Parathyroid adenoma (tissue), 2 donors: ENCODE results near the gene CNGA3.

Source experiments
- H2AFZ ChIP-seq: fragments of 300-600 bp; sonication (generic); one replicate; pipeline ENCODE4 v1.7.0; 2017; ENCODE audit warnings: antibody characterized with exemption, mild to moderate bottlenecking
- H3K27ac ChIP-seq: fragments of 300-600 bp; sonication (generic); one replicate; pipeline ENCODE4 v1.7.0; 2017
- H3K27me3 ChIP-seq: fragments of 300-600 bp; sonication (generic); one replicate; pipeline ENCODE4 v1.7.0; 2017; ENCODE audit warnings: low read length; ENCODE audit not compliant: control insufficient read depth, insufficient read depth
- H3K36me3 ChIP-seq: fragments of 300-600 bp; sonication (generic); one replicate; pipeline ENCODE4 v1.7.0; 2017; ENCODE audit warnings: low read length; ENCODE audit not compliant: control insufficient read depth, insufficient read depth
- H3K4me1 ChIP-seq: fragments of 300-600 bp; sonication (generic); one replicate; pipeline ENCODE4 v1.7.0; 2017; ENCODE audit warnings: control low read depth
- H3K4me2 ChIP-seq: fragments of 300-600 bp; sonication (generic); one replicate; pipeline ENCODE4 v1.7.0; 2017; ENCODE audit warnings: low read length
- H3K4me3 ChIP-seq: fragments of 300-600 bp; sonication (generic); one replicate; pipeline ENCODE4 v1.7.0; 2017; ENCODE audit warnings: low read depth, low read length
- H3K79me2 ChIP-seq: fragments of 300-600 bp; sonication (generic); one replicate; pipeline ENCODE4 v1.7.0; 2017; ENCODE audit warnings: control low read depth
- H3K9ac ChIP-seq: fragments of 300-600 bp; sonication (generic); one replicate; pipeline ENCODE4 v1.7.0; 2017; ENCODE audit warnings: mild to moderate bottlenecking
- H3K9me3 ChIP-seq: fragments of 300-600 bp; sonication (generic); one replicate; pipeline ENCODE4 v1.7.0; 2017; ENCODE audit warnings: low read length; ENCODE audit not compliant: control insufficient read depth
- TF ChIP-seq, protein P1 (sequence below): fragments of 300-600 bp; sonication (generic); IDR thresholded peaks from one replicate; pipeline ENCODE4 v1.7.0; 2017; ENCODE audit warnings: antibody characterized with exemption, mild to moderate bottlenecking
- donor health status: primary hyperparathyroidism.

CNGA3 gene

DNA sequence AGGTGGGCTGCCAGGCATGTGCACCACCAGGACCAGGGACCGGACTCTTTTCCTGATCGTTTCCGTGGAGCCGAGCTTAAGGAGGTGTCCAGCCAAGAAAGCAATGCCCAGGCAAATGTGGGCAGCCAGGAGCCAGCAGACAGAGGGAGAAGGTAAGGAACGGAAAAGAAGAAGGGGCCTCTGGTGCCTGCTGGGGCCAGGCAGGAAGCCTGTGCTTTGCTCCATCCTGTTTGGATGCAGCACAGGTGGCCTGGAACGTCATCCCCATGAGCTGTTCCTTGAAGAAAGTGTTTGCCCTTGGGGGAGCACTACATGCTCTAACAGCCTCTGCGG, 33.9 kb downstream of the CNGA3 start:
- H3K4me3 ChIP-seq = no peak overlapping the region
- no peaks in the 10 kb centered on the region for H3K9me3 ChIP-seq
- no peak overlapping the region for H3K27ac ChIP-seq
- TF ChIP-seq, protein P1, sequence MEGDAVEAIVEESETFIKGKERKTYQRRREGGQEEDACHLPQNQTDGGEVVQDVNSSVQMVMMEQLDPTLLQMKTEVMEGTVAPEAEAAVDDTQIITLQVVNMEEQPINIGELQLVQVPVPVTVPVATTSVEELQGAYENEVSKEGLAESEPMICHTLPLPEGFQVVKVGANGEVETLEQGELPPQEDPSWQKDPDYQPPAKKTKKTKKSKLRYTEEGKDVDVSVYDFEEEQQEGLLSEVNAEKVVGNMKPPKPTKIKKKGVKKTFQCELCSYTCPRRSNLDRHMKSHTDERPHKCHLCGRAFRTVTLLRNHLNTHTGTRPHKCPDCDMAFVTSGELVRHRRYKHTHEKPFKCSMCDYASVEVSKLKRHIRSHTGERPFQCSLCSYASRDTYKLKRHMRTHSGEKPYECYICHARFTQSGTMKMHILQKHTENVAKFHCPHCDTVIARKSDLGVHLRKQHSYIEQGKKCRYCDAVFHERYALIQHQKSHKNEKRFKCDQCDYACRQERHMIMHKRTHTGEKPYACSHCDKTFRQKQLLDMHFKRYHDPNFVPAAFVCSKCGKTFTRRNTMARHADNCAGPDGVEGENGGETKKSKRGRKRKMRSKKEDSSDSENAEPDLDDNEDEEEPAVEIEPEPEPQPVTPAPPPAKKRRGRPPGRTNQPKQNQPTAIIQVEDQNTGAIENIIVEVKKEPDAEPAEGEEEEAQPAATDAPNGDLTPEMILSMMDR = no peak
- H3K36me3 ChIP-seq = no peaks in the 10 kb centered on the region
- H3K4me2 ChIP-seq = no peak overlapping the region
- no peaks in the 10 kb centered on the region for H3K27me3 ChIP-seq
- no peak overlapping the region for H2AFZ ChIP-seq
- H3K9ac ChIP-seq = no peak overlapping the region
- no peaks in the 10 kb centered on the region for H3K79me2 ChIP-seq
- no peaks in the 10 kb centered on the region for H3K4me1 ChIP-seq

DNA sequence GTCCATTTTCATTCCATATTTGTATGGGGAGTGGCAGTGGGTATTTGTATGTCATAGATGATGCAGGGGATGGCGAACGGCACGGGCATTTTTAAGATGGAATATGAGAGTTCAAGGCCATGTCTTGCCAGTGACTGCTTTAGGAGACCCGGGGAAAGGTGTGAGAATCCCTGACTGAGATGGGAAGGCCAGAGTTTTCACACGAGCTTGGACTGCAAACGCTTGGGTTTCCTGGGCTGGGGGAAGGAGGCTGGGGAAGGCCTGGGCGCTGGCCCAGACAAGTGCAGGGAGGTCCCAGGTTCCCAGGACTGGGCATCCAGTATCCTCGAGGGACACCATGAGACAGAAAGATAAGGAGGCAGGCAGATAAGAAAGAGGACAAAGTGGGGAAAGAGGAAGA, 35.2 kb downstream of the CNGA3 start:
- H3K36me3 ChIP-seq = no peaks in the 10 kb centered on the region
- no peaks in the 10 kb centered on the region for H3K27me3 ChIP-seq
- H3K9me3 ChIP-seq = no peaks in the 10 kb centered on the region
- no peaks in the 10 kb centered on the region for H3K4me1 ChIP-seq
- TF ChIP-seq, protein P1 = no peak
- H3K27ac ChIP-seq = no peak overlapping the region
- no peak overlapping the region for H2AFZ ChIP-seq
- H3K4me3 ChIP-seq = no peak overlapping the region
- no peak overlapping the region for H3K9ac ChIP-seq
- no peaks in the 10 kb centered on the region for H3K79me2 ChIP-seq
- no peak overlapping the region for H3K4me2 ChIP-seq

DNA sequence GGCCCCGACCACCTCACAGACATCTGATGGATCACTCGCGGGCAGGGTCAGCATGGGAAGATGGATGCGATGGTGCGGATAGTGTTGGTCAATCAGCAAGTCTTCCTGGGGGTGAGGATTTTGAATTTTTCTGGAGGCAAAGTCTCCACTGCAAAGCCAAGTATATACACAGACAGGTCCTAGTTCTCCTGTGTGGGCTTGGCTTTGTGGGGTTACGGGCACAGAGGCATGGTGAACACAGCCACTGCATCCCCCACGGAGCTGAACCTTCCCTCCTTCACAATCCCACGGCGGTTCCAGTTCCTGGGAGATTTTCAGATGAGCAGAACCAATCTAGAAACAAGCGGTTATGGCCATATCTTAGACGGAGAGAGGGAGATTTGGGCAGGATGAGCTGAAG, 35.8 kb downstream of the CNGA3 start:
- Histone ChIP-seq H3K9ac (no peak overlapping the region), H3K36me3 (no peaks in the 10 kb centered on the region), H3K4me3 (no peak overlapping the region), H3K4me1 (no peaks in the 10 kb centered on the region), H3K27me3 (no peaks in the 10 kb centered on the region), H3K4me2 (no peak overlapping the region), H3K79me2 (no peaks in the 10 kb centered on the region), H3K9me3 (no peaks in the 10 kb centered on the region), H3K27ac (no peak overlapping the region), H2AFZ (no peak overlapping the region)
- TF ChIP-seq, protein P1 = no peak

DNA sequence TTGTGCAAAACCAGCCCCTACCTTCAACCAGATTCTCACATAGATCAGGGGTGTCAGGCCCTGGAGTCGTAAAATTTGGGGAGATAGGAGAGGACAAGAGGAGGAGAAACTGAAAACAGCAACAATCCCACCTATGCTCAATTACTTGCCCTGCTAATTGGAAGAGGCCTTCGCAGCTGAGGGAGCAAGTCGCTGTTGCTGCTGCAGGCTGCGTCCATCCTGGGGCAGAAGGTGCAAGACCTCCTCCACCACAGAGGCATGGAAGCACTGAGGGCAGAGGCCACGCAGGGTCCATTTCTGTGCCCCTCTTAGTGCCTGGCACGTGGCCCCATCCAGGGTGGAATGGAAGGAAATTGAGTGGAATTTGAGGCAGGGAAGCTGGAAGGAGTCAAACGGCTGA, 36.5 kb downstream of the CNGA3 start:
- Histone ChIP-seq H3K27ac (no peak overlapping the region), H3K4me1 (no peaks in the 10 kb centered on the region), H3K4me3 (no peak overlapping the region), H3K9ac (no peak overlapping the region), H3K79me2 (no peaks in the 10 kb centered on the region), H3K27me3 (no peaks in the 10 kb centered on the region), H2AFZ (no peak overlapping the region), H3K4me2 (no peak overlapping the region), H3K36me3 (no peaks in the 10 kb centered on the region), H3K9me3 (no peaks in the 10 kb centered on the region)
- TF ChIP-seq, protein P1 = no peak

DNA sequence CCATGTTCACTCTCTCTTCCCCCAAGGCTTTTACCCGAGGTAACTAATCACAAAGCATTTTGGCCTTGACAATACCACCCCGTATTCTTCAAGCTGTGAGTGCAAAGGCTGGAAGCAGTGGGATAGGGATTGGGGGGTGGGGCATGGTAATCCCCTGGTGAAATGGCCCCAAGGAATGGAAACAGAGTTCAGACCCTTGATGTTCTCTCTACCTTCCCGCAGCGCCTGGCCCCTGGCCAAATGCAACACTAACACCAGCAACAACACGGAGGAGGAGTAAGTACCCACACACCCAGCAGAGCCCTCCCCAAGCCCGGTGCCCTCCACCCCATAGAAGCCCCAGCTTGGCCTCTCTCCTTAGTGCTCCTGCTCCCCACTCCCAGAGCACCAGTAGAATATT, 36.9 kb downstream of the CNGA3 start:
- Histone ChIP-seq H3K27ac (no peak overlapping the region), H3K27me3 (no peaks in the 10 kb centered on the region), H3K9ac (no peak overlapping the region), H3K4me2 (no peak overlapping the region), H3K9me3 (no peaks in the 10 kb centered on the region), H2AFZ (no peak overlapping the region), H3K79me2 (no peaks in the 10 kb centered on the region), H3K4me3 (no peak overlapping the region), H3K4me1 (no peaks in the 10 kb centered on the region), H3K36me3 (no peaks in the 10 kb centered on the region)
- TF ChIP-seq, protein P1 = no peak
